ENCODE results near the gene SEBOX. TPM values are rescaled to one million over a fixed set of nuclear protein-coding genes. Genes with fewer than 3 reads are reported as not detected.

SEBOX gene, protein sequence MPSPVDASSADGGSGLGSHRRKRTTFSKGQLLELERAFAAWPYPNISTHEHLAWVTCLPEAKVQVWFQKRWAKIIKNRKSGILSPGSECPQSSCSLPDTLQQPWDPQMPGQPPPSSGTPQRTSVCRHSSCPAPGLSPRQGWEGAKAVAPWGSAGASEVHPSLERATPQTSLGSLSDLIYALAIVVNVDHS
- not detected for polyA plus RNA-seq

DNA sequence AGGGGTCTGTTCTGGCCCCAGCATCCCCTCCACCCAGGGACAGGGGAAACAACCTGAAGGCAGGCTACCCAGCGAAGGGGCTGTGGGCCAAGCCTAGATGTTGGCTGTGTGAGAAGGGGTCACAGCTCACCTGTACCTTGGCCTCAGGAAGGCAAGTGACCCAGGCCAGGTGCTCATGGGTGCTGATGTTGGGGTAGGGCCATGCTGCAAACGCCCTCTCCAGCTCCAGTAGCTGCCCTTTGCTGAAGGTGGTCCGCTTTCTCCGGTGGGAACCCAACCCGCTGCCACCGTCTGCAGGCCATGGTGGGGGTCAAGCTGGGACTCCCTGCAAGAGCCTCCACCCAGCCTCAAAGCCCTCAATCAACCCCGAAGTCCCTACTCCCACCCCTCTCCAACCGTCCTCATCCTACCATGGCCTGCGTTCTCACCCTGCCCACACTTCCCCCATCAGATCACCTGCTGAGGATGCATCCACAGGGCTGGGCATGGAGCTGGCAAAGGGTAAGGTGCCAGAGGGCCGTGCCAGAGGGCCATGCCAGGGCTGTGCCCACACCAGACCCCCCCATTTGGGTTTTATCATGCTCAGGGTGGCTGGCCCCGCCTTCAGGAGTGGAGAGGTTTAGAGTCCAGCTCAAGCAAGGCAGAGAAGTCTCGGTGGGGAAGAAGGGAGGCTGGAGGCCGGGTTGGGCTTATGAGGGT, at the start of gene SEBOX:
Gene SEBOX, minus strand, starts transcription at position 535 of the 699 bp plus-strand sequence. Its CDS starts 48 bp downstream, at position 487.
- H3K27ac ChIP-seq (ENCODE audit: low read depth, low read length) = no peak within 1 kb of the TSS
- WGBS, 3 donors = 88 to 91% (median 91%) methylated on average over 13 of the region's 13 CpGs

- no peak overlapping the region for H3K27ac ChIP-seq (ENCODE audit: low read depth, low read length)
- 67 to 71% (median 70%) methylated on average over 7 of the region's 7 CpGs for WGBS, 3 donors
Observed at GRCh38 chr17:28413804-28414203, 48.8 kb upstream of the SEBOX start.

- H3K27ac ChIP-seq (ENCODE audit: low read depth, low read length) = no peak overlapping the region
- 79 to 86% (median 86%) methylated on average over 3 of the region's 3 CpGs for WGBS, 3 donors
Observed at GRCh38 chr17:28412099-28412498, 47.1 kb upstream of the SEBOX start.

- H3K27ac ChIP-seq (ENCODE audit: low read depth, low read length) = no peak overlapping the region
- 71 to 94% (median 88%) methylated on average over 1 of the region's 1 CpG for WGBS, 3 donors
Observed at GRCh38 chr17:28407974-28408306, 42.9 kb upstream of the SEBOX start.

DNA sequence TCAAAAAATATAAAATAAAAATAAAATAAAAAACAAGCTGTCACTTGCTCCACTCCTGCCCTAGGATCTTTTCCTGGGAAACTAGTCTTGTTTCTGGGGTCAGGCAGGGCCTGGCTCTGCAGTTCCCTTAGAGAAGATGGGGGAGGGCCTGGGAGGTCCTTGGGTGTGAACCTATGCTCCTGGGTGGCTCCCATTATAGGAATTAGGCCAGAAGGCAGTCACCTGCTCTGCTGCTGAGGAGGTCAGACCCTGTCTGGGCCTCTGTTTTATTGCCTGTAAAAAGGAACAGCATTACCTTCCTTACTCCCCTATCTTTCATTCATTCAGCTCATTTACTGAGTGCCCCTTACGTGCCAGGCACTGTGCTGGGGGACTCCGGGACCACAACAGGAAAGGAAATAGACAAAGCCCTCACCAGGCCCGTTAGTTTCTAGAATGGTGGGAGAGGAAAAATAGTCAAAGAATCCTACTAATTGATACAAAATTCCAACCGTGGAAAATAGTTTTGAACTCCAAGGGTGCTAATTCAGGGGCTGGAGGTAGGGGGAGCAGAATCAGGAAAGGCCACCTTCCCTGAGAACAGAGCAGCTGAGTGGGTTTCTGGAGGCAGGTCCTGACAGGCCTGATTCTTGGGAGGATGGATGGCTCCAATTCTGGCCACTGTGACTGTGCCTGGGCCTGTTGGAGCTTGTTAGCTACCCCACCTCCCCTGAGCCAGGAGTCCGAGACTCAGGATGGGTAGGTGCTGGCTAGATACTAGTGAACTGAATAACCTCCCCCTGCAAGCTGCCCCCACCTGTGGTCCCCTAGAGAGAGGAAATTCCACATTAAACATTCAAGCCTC, 42.4 kb upstream of the SEBOX start:
- H3K27ac ChIP-seq (ENCODE audit: low read depth, low read length) = no peak overlapping the region
- 78 to 83% (median 79%) methylated on average over 5 of the region's 5 CpGs for WGBS, 3 donors

DNA sequence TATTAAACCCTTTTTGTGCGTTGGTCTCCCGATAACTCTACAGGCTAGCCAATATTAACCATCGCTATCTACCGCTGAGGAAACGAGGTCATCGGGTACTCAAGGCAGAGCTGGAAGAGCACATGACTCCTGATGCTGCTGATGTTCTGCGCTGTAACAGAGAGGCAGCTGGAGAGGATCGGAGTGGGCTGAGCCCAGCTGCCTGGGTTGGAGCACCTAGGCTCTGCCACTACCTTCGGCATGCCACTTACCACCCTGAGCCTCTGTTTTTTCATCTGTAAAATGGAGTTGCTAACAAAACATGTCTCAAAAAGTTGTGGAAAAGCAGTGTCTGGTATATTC, 41.4 kb upstream of the SEBOX start:
- 13 to 25% (median 23%) methylated on average over 9 of the region's 9 CpGs for WGBS, 3 donors

GRCh38 chr17:28405632-28406472, 40.9 kb upstream of the SEBOX start, which contains the start of gene SLC46A1:
Gene SLC46A1 (minus strand): TSS chr17:28406212. CDS start chr17:28406114, 98 bp downstream.
- H3K27ac ChIP-seq (ENCODE audit: low read depth, low read length) = no peak within 1 kb of the TSS
- WGBS, 3 donors = 1% methylated on average over 54 to 70 of the region's 70 CpGs

More for the DNA sequence above, 41.4 kb upstream of the SEBOX start:
- H3K27ac ChIP-seq (ENCODE audit: low read depth, low read length) = no peak overlapping the region

DNA sequence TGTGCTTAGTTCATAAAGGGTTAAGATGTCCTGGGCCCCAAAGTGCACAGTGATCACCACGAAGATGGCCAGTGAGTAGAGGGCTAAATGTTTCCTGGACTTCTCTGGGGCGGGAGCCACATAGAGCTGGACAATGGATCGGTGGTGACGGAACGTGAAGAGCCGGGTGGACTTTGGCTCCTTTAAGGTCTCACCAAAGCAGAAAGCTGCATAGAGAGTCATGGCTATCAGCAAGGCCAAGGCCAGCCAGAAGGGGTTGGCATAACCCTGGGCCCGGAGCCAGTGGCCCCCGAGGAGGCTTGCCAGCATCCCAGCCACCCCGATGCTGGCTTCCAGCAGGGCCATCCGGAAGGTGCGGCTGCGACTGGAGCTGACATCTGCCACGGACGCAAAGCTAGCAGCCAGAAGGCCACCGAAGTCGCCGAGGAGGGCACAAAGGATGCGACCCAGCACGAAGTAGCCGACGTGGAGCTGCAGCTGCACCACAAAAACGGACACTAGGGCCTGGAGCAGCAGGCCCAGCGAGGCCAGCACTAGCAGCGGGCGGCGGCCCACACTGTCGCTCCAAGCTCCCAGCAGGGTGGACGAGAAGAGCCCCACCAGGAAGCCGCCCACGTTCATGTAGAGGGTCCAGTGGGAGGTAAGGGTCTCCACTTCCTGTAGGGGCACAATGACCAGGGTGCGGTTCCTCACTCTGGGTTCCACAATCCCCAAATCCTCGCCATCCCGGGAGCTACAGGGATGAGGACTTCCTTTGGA, 40.0 kb upstream of the SEBOX start:
- 22 to 68% (median 48%) methylated on average over 33 of the region's 33 CpGs for WGBS, 3 donors
- no peak overlapping the region for H3K27ac ChIP-seq (ENCODE audit: low read depth, low read length)

GRCh38 chr17:28404461-28404811, 39.4 kb upstream of the SEBOX start:
- peak overlapping the region; percentile 18 for H3K27ac ChIP-seq (ENCODE audit: low read depth, low read length)
- WGBS, 3 donors = 82 to 94% (median 94%) methylated on average over 5 of the region's 5 CpGs

DNA sequence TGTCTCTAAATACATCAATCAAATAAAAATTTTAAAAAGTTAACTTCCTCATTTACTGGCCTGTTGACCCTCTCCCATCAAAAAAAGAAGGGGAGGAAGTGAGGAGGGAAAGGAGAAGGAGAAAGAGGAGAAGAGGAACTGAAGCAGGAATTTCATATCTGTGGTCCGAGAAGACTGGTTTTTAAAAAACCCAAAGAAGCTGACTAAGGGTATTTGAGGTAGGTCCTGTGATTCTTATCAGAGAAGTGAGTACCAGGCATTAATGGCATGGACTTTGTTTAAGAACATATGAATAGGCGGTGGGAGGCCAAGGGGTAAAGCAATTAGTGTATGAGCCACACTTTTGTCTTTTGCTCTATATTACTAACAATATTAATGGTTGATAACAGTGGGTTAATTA, 39.0 kb upstream of the SEBOX start:
- 65 to 86% (median 73%) methylated on average over 2 of the region's 2 CpGs for WGBS, 3 donors
- no peak overlapping the region for H3K27ac ChIP-seq (ENCODE audit: low read depth, low read length)

DNA sequence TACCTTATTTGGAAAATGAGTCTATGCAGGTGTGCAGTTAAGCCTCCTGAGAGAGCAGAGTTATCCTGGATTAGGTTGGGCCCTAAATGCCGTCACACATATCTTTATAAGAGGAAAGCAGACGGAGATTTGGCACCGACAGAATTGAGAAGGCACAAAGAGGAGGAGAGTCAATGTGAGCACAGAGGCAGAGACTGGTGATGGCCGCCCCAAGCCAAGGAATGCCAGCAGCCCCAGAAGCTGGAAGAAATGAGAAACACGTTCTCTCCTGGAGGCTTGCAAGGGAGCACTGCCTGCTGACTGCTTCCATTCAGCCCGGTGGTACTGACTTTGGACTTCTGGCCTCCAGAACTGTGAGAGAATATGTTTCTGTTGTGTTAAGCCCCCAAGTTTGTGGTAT, 37.8 kb upstream of the SEBOX start:
- 90 to 93% (median 93%) methylated on average over 6 of the region's 6 CpGs for WGBS, 3 donors

DNA sequence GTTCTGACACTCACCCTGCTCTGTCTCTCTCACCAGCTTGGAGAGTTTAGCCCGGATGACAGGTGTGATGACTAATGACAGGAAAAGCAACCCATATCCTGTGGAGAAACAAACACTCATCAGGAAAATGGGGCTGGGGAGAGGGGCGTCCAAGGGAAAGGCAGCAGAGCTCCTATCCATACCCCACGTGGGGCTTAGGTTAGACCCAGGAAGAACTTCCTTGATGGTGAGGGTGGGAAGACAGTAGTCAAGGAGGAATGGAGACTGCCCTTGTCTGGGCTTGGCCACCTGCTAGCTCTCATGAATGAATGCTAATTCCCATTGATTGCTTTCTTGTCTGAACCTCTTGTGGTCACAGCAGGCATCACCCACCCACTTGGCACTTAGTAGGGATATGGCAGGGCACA, 37.2 kb upstream of the SEBOX start:
- H3K27ac ChIP-seq (ENCODE audit: low read depth, low read length) = no peak overlapping the region
- 36 to 44% (median 36%) methylated on average over 3 of the region's 3 CpGs for WGBS, 3 donors

More for the DNA sequence above, 37.8 kb upstream of the SEBOX start:
- H3K27ac ChIP-seq (ENCODE audit: low read depth, low read length) = no peak overlapping the region

DNA sequence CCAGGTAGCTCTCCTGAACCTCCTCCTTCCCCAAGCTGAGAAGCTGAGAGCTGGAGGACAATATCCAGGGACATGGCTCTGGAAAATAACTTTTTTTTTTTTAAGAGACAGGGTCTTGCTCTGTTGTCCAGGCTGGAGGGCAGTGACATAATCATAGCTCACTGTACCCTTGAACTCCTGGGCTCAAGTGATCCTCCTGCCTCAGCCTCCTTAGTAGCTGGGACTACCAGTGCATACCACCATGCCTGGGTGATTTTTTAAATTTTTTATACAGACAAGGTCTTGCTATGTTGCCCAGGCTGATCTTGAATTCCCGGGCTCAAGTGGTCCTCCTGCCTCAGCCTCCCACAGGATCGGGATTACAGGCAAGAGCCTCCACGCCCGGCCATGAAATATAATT, 34.8 kb upstream of the SEBOX start:
- 91 to 97% (median 96%) methylated on average over 4 of the region's 4 CpGs for WGBS, 3 donors
- no peak overlapping the region for H3K27ac ChIP-seq (ENCODE audit: low read depth, low read length)

- 56 to 65% (median 60%) methylated on average over 6 of the region's 6 CpGs for WGBS, 3 donors
- no peak overlapping the region for H3K27ac ChIP-seq (ENCODE audit: low read depth, low read length)
Observed at GRCh38 chr17:28398280-28398981, 33.4 kb upstream of the SEBOX start.

- WGBS, 3 donors = 75 to 80% (median 78%) methylated on average over 7 of the region's 7 CpGs
- H3K27ac ChIP-seq (ENCODE audit: low read depth, low read length) = no peak overlapping the region
Observed at GRCh38 chr17:28397687-28398279, 32.8 kb upstream of the SEBOX start.

DNA sequence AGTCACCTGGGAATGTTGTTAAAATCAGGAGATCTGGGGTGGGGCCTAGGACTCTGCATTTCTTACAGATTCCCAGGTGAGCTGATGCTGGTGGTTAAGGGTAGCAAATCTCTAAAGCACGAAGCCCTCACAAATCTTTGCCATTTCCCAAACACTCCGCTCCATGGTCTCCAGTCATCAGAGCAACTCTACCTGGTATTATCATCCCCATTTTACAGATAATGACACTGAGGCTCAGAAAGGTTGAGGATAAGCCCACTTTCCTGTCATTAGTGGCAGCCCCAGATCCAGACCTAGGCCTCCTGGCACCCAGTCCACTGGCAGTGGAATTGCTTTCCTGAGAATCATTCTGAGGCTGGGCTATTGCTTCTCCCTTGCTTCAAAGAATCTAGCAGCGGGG, 32.3 kb upstream of the SEBOX start:
- 94 to 96% (median 95%) methylated on average over 3 of the region's 3 CpGs for WGBS, 3 donors
- no peak overlapping the region for H3K27ac ChIP-seq (ENCODE audit: low read depth, low read length)

DNA sequence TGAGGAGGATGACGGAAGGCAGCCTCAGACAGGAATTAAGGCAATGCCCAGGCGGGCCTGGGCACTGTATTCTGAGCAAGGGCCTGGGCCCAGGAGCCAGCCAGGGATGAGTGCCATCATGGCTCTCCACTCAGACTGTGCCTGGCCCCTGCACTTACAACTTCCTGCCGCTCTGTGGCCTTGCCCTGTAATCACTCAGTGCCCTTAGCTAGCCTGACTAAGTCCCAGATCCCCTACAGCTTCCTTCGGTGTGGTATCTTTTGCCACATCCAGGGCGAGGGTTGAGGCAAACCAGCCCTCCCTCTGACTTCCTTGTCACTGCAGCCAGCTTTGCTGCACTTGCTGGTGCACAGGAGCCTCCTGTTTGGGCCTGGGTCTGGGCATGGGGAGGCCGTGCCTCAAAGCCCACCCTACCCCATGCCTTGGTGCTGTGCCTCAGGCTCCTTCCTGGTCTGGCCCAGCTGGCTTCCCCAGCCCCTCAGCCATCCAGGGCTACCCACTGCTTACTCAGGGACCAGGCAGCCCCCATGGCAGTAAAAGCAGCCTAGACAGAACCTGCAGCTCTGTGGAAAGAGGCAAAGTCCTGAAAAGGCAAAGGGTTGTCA, 31.7 kb upstream of the SEBOX start:
- no peak overlapping the region for H3K27ac ChIP-seq (ENCODE audit: low read depth, low read length)
- 64 to 75% (median 71%) methylated on average over 6 of the region's 6 CpGs for WGBS, 3 donors

All from adipose tissue (tissue), 3 donors.